Activated naive CD8-positive, alpha-beta T cell treated with anti-CD3 and anti-CD28 coated beads, Interleukin-2, amount 50 U/mL, for 16 hours (primary cell): ENCODE measurements around the gene CLTRN.
"Not testable (repeated sequence)": the region's sequence is repeated elsewhere in the genome, so short reads cannot be mapped to it uniquely, and the experiment has no call there.

Experiments
- DNase-seq: peaks from one replicate; pipeline ENCODE4 v3.0.0-alpha.2; 2020; ENCODE audit warnings: low read depth, low spot score

CLTRN gene

DNA sequence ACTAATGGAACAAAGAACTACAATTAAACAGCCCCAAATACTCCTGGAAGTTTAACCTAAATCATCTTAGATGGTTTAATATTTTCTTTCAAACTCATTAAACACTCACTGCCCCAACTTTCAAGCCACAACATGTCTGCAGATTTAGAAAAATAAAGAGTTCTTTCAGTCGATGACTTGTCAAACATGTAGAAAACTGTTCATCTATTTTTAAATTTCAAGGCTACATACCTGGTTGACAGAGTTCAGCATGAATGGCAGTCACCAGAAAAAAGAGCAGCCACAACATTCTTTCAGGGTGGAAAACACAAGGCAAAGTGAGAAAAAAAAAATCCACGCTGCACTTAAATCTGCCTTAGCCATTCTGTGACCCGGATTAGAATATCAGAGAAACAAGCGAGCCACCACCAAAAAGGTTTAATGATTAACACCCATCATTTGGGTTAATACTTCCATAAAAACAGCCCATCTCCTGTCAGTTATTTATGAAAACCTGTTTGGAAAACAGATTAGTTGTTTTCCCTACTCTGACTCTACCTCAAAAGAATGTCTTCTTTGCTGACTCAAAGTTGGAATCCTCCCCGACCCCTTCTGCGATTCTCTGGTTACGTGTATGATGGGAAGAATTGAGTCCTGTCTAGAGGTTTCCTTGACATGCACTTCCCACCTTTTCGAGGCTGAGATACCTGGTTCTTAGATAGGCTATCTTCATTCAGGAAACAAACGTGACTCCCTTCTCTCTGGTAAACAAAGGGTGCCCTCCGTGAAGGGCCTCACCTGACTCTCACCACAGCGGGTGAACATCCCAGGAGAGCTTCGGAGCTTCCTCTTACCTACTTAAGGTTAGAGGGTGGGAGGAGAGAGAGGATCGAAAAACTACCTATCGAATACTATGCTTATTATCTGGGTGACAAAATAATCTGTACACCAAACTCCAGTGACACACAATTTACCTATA is at the start of gene CLTRN:
CLTRN (minus strand) TSS at position 319 of the 958 bp plus-strand sequence; CDS start at position 289, 30 bp downstream.
- DNase-seq: no peak

DNA sequence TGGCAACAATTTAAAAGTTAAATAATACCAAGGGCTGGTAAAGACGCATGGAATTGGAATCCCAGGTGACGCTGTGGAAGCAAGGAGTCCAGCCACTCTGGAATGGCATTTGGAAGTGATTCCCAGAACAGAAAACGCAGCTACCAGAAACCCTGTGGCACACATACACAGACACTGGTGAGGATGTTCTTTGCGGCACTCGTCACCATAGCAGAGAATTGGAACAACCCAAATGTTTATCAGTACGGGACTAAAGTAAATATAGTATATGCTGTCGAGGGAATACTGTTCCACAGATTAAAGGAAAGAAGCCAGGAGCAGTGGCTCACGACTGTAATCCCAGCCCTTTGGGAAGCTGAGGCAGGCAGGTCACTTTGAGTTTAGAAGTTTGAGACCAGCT is 39.7 kb upstream of the CLTRN start:
- not testable (repeated sequence) for DNase-seq

DNA sequence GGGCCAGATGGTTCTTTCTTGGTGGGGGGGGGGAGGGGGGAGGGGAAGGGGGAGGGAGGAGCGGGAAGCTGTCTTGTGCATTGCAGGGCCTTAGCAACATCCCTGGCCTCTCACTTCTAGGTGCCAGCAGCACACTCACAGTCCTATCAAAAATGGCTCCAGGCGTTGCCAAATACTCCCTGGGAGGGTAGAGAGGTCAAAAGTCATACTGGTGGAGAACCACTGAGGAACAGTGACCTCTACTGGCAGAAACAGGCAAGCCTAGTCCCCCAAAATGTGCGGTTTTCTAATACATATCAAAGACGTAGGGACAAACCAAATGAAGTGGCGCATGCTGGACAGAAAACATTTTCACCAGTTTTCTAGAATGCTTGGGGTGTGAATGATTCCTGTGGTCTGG is 39.2 kb upstream of the CLTRN start:
- DNase-seq: not testable (repeated sequence)

- no peak for DNase-seq
Observed at GRCh38 chrX:15702488-15703371, 38.1 kb upstream of the CLTRN start.

DNA sequence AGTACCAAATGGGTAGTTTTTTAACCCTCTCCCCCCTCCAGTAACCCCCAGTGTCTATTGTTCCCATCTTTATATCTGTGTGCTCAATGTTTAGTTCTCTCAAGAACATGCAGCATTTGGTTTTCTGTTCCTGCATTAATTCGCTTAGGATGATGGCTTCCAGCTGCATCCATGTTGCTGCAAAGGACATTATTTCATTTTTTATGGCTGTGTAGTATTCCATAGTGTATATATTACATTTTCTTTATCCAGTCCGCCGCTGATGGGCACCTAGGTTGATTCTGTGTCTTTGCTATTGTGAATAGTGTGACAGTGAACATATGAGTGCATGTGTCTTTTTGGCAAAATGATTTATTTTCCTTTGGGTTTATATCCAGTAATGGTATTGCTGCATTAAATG is 31.9 kb upstream of the CLTRN start:
- DNase-seq: no peak

GRCh38 chrX:15694941-15695451 is 30.4 kb upstream of the CLTRN start:
- DNase-seq: no peak

GRCh38 chrX:15686818-15687685 is 22.4 kb upstream of the CLTRN start:
- peak; percentile 3 for DNase-seq

GRCh38 chrX:15683193-15683592 is 18.6 kb upstream of the CLTRN start:
- no peak for DNase-seq

DNA sequence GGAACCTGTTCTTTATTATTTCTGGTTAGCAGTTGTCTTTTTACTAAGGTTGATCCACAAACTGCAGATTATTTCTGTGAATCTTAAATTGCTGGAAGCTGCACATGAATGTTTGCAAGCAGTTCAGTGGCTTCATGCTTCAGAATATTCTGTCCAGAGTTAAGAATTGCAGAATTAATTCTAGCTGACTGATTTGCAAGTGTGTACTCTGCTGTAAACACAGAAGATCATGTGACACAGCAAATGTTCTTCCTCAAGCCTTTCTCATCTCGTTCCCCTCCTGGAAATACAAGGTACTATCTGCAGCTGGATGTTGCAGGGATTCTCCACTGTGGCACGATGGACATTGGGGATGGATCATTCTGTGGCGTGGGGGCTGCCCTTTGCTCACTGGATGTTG is 16.8 kb upstream of the CLTRN start:
- DNase-seq: no peak

GRCh38 chrX:15680401-15680800 is 15.8 kb upstream of the CLTRN start:
- no peak for DNase-seq

- no peak for DNase-seq
Observed at GRCh38 chrX:15679246-15679645, 14.6 kb upstream of the CLTRN start.

DNA sequence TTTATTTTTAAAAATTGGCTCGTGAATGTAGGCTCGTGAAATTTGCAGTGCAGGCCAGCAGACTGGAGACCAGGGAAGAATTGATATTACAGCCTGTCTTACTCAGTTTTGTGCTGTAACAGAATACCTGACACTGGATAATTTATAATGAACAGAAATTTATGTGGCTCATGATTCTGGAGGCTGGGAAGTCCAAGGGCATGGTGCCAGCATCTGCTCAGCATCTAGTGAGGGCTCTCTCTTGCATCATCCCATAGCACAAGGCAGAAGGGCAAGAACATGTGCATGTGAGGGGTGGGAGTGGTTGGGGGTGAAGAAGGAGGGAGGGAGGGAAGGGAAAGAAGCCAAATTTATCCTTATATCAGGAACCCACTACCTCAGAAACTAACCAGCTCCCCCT is 13.7 kb upstream of the CLTRN start:
- no peak for DNase-seq

DNA sequence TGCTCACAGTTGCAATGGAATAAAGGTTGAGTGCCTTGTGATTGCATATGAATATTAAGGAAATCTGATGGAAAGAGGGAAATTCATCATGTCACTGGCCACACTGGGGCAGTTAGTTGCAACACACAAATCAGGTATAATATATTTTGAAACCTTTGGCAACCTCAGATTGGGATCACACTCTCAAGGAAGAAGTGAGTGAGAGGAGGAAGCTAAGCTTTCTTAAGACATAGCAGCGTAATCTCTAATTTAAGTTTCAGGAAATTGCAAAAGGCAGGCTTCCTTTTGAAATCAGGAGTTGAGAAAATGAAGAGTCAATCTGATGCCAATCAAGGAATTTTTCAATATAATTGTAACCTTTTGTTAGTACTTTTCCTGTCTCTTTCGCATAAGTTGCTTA is 12.3 kb upstream of the CLTRN start:
- no peak for DNase-seq

GRCh38 chrX:15675490-15675921 is 10.9 kb upstream of the CLTRN start:
- peak; percentile 55 for DNase-seq

DNA sequence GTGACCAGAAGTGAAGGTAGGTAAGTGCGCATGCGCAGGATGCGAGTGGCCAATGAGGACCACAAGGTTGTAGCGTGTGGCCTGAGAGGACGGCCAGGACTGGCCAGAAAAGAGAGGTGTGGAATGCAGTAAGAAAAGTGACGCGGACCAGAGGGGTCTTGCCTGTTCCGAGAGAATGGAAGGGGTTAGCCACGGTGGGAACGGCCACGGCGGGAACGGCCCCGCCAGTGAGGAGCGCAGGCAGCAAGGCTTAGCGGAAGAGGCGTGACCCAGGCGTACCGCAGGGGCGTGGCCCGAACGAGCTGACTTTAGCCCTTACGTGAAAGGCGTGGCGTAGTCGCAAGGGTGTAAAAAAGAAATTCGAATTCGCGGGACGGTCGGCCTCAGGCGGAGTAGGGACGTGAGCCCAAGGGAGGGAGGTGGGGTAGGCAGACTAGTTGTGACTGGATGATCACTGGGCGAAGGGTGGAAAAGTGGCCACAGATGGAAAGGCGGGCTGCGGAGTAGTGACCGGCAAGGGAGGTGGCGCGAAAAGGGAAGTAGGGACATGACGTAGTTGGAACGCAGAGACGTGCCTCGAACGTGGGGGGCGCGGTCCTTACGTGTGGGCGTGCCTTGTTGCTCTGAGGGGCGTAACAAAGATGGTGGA is 10.4 kb upstream of the CLTRN start:
- peak; percentile 70 for DNase-seq

DNA sequence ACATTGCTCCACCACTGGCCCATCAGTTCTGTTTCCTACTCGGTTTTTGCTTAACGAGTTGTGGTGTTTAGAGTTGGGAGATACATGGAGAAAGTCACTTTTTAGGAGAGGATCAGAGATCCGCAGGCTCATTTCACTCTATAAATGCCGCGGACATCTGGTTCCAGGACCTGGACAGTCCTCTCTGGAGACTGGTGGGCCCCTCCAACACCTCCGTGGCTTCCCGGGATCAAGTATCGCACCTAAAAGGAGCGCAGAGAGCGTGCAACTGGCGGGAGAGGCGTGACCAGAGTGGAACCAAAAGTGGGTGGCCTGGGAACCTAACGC is 9.9 kb upstream of the CLTRN start:
- DNase-seq: no peak

DNA sequence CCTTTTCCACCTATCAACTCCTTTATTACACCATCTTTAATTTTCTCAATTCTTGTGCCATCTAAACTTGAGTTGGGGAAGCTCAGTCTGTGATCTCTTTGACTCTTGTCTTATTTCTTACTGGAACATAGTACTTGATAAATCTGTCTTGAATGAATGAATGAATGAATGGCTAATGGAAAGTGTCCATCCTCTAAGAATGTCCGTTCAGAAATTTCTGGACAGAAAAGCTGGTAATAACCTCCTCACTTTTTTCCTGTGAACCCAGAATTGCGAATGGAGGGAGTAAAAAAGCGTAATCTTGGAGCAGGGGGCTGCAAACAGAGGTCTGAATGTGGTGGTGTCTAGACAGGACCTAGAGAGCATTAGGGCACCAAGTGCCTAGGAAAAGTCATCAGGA is 9.4 kb upstream of the CLTRN start:
- no peak for DNase-seq

DNA sequence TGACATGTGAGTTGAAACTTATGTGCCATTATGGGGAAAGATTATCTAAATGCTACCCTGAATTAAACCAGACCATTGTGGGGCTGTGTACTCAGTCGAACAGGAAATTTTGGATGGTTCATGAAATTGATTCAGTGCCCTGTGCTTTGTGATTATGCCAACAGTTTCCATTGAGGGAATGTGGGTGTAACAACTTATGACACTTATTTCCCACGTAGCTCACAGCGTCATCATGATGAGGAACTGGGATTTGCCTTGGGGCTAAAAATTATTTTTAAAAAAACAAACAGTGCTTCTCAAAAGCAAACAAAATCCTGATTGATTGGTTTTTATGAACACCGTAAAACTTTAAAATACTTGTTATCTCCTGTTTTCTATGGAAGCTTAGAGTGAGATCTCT is 8.3 kb upstream of the CLTRN start:
- no peak for DNase-seq

- no peak for DNase-seq
Observed at GRCh38 chrX:15663439-15663838, 1.2 kb downstream of the CLTRN start.

- DNase-seq: not testable (repeated sequence)
Observed at GRCh38 chrX:15654804-15655203, 9.8 kb downstream of the CLTRN start.

DNA sequence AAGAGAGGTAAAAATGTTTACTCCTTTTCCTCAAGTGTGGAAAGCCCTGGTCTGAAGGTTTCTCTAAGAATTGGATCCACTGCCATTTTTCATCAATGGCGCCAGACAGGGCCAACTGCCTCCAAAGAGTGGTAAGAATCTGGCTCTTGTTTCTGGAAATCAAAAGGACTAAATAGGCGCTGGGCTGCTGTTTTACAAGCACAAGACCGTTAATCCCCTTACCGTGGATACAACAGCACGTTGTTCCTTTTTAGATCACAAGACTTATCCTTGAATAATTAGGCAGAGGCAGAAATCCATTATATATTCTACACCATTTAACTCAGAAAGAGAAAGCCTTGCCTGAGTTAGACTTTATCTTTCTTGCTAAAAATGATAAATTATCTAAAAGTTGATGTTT is 10.6 kb downstream of the CLTRN start:
- no peak for DNase-seq
